Thyroid gland (tissue), 4 donors: ENCODE data around the gene CDH4.

ENCODE experiments used
- CTCF ChIP-seq, 6 experiments: fragments of 200-600 bp in 3 of 6; fragments of 450-650 bp in 3 of 6; sonication (generic) in 3 of 6; IDR thresholded peaks; one replicate each; pipeline ENCODE4 v1.5.1; 2016 to 2019; ENCODE audit warnings: antibody characterized with exemption in 6 of 6, mild to moderate bottlenecking in 2 of 6, inconsistent platforms in 1 of 6, moderate library complexity in 1 of 6
- POLR2A ChIP-seq, 2 donors: fragments of 450-650 bp; IDR thresholded peaks; one replicate each; pipeline ENCODE4 v1.6.1; 2017; ENCODE audit warnings: antibody characterized with exemption in 2 of 2, mild to moderate bottlenecking in 2 of 2, moderate library complexity in 1 of 2

GRCh38 chr20:61635721-61636455, 383.8 kb downstream of the CDH4 start:
- TF ChIP-seq CTCF (IDR thresholded peaks at IDR 0.05) (no peak), POLR2A (IDR thresholded peaks at IDR 0.05) (no peak)
